Spleen (tissue), 7 donors: Measurements from ENCODE around the gene NOSIP.

Experiments used
- POLR2A ChIP-seq, 3 donors: fragments of 450-650 bp; IDR thresholded peaks; one replicate each; pipeline ENCODE4 v1.5.1; 2017; ENCODE audit warnings: antibody characterized with exemption in 3 of 3, mild to moderate bottlenecking in 1 of 3
- TF ChIP-seq, protein P1 (sequence below), 11 experiments: fragments of 200-600 bp in 7 of 11; fragments of 450-650 bp in 4 of 11; sonication (generic) in 4 of 11; IDR thresholded peaks in 8 of 11; conservative IDR thresholded peaks in 3 of 11; 1 replicate in 7 of 11; 2 replicates in 4 of 11; pipeline versions ENCODE4 v1.4.0 to v1.8.0; 2016 to 2021; ENCODE audit warnings: antibody characterized with exemption in 11 of 11, inconsistent platforms in 4 of 11, mild to moderate bottlenecking in 1 of 11
- donor health status: DM: no; HTN: no; CAD: no; lungs with moderate emphysema.
- donor health status: DM: no; HTN: no; CAD: no.
- donor health status: DM: no; HTN: no; CAD: no.

DNA sequence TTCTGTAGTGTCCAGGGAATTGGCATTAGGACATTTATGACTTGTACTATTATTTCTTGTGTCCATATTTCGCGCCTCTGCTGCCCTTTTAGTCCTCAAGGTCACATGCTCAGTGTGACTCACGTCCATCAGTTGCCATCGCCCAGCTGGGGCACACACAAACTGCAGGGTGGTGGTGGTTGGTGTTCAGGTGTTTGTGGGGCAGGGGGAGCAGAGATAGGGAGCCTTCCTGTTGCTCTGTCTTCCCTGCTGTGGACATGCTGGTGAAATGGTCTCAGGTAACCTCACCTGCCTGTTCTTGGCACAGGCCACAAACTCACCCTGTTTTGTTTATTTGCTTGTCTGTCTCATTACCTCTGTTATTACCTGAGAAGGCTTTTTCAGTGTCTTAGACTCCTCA, 33.0 kb upstream of the NOSIP start:
- TF ChIP-seq, protein P1, sequence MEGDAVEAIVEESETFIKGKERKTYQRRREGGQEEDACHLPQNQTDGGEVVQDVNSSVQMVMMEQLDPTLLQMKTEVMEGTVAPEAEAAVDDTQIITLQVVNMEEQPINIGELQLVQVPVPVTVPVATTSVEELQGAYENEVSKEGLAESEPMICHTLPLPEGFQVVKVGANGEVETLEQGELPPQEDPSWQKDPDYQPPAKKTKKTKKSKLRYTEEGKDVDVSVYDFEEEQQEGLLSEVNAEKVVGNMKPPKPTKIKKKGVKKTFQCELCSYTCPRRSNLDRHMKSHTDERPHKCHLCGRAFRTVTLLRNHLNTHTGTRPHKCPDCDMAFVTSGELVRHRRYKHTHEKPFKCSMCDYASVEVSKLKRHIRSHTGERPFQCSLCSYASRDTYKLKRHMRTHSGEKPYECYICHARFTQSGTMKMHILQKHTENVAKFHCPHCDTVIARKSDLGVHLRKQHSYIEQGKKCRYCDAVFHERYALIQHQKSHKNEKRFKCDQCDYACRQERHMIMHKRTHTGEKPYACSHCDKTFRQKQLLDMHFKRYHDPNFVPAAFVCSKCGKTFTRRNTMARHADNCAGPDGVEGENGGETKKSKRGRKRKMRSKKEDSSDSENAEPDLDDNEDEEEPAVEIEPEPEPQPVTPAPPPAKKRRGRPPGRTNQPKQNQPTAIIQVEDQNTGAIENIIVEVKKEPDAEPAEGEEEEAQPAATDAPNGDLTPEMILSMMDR (IDR thresholded peaks at IDR 0.05 in 8 of 11, conservative IDR thresholded peaks at IDR 0.05 in 3 of 11) = no peak
- no peak for TF ChIP-seq POLR2A (IDR thresholded peaks at IDR 0.05)
